Keratinocyte (primary cell): Measurements from ENCODE around the gene CACNA1I. TPM values are rescaled to one million over a fixed set of nuclear protein-coding genes. Genes with fewer than 3 reads are reported as not detected.

ENCODE experiments used
- DNase-seq: peaks from one replicate; pipeline ENCODE4 v3.0.0-alpha.2; 2011; ENCODE audit warnings: low read depth, missing footprints, low spot score
- FAIRE-seq: peaks from 2 replicates; lab custom pipeline; 2011; peaks lifted over from hg19 to GRCh38; lab: Jason Lieb, UNC
- H2AFZ ChIP-seq: 2 replicates; pipeline ENCODE4 v1.6.0; 2012; ENCODE audit warnings: low read length, control low read depth, inconsistent platforms; ENCODE audit not compliant: control insufficient read depth
- H3K27ac ChIP-seq: 2 replicates; pipeline ENCODE4 v1.5.1; 2011; ENCODE audit warnings: low read length; ENCODE audit not compliant: control insufficient read depth, insufficient read depth
- H3K27me3 ChIP-seq: 3 replicates; pipeline ENCODE4 v1.6.0; 2011; ENCODE audit warnings: low read length; ENCODE audit not compliant: control insufficient read depth, insufficient read depth; ENCODE audit errors: extremely low read depth
- H3K36me3 ChIP-seq, 2 experiments: 2 replicates in 1 of 2; 3 replicates in 1 of 2; pipeline ENCODE4 v1.5.1; 2011; ENCODE audit warnings: low read length in 2 of 2, mild to moderate bottlenecking in 1 of 2; ENCODE audit not compliant: control insufficient read depth in 2 of 2, insufficient read depth in 2 of 2; ENCODE audit errors: extremely low read depth in 1 of 2
- H3K4me1 ChIP-seq: 3 replicates; pipeline ENCODE4 v1.5.1; 2011; ENCODE audit warnings: low read length; ENCODE audit not compliant: control insufficient read depth, insufficient read depth; ENCODE audit errors: extremely low read depth
- H3K4me2 ChIP-seq: 3 replicates; pipeline ENCODE4 v1.6.0; 2011; ENCODE audit warnings: low read depth, low read length; ENCODE audit not compliant: control insufficient read depth, insufficient read depth; ENCODE audit errors: extremely low read depth
- H3K4me3 ChIP-seq, 3 experiments: fragments of 200-600 bp in 1 of 3; sonication (generic) in 1 of 3; 2 replicates in 2 of 3; 3 replicates in 1 of 3; pipeline ENCODE4 v1.5.1; 2011 to 2016; ENCODE audit warnings: low read length in 3 of 3, mild to moderate bottlenecking in 3 of 3, control low read depth in 2 of 3, inconsistent platforms in 1 of 3, low read depth in 1 of 3, mixed read lengths in 1 of 3, mixed run types in 1 of 3, moderate library complexity in 1 of 3; ENCODE audit not compliant: control insufficient read depth in 2 of 3, insufficient read depth in 2 of 3; ENCODE audit errors: extremely low read depth in 1 of 3
- H3K79me2 ChIP-seq: 2 replicates; pipeline ENCODE4 v1.6.0; 2012; ENCODE audit warnings: low read length; ENCODE audit not compliant: control insufficient read depth, insufficient read depth
- H3K9ac ChIP-seq: 3 replicates; pipeline ENCODE4 v1.6.0; 2011; ENCODE audit warnings: low read length; ENCODE audit not compliant: control insufficient read depth, insufficient read depth; ENCODE audit errors: extremely low read depth
- H3K9me1 ChIP-seq: 3 replicates; pipeline ENCODE4 v1.6.0; 2011; ENCODE audit warnings: low read length; ENCODE audit not compliant: control insufficient read depth, insufficient read depth; ENCODE audit errors: extremely low read depth
- H3K9me3 ChIP-seq: 2 replicates; pipeline ENCODE4 v1.5.1; 2012; ENCODE audit warnings: low read depth, low read length; ENCODE audit not compliant: control insufficient read depth
- H4K20me1 ChIP-seq: 3 replicates; pipeline ENCODE4 v1.6.0; 2011; ENCODE audit warnings: low read length; ENCODE audit not compliant: control insufficient read depth, insufficient read depth; ENCODE audit errors: extremely low read depth
- EZH2 ChIP-seq: IDR thresholded peaks from one replicate; pipeline ENCODE4 v1.6.1; 2012; ENCODE audit warnings: inconsistent platforms, mild to moderate bottlenecking, low read length, moderate library complexity
- dilution Hi-C: fragments of 300-500 bp; cut with MboI; formaldehyde crosslinking; loops from one replicate; pipeline ENCODE4 v1.7.0; 2020; ENCODE audit warnings: low sequenced_read_pairs; ENCODE audit not compliant: extremely low pct_ligation_motif_present
- polyA plus RNA-seq, 5 experiments: library from polyadenylated mRNA; depleted of rRNA in 3 of 5; stranded (reverse) in 3 of 5; stranded (forward) in 1 of 5; unstranded in 1 of 5; fragments of >200 nt; gene quantifications; 1 replicate in 1 of 5; 2 replicates in 3 of 5; 3 replicates in 1 of 5; pipeline versions ENCODE4 v1.2.1 to v1.2.3, GENCODE V29; 2011 to 2012; ENCODE audit warnings: missing spikeins in 2 of 5, low read depth in 1 of 5, low replicate concordance in 1 of 5
- TF ChIP-seq, protein P1 (sequence below), 3 experiments: IDR thresholded peaks in 1 of 3; conservative IDR thresholded peaks in 1 of 3; optimal IDR thresholded peaks in 1 of 3; 2 replicates in 2 of 3; 3 replicates in 1 of 3; pipeline versions ENCODE3 to v1.5.1; 2011; ENCODE audit warnings: low read length in 3 of 3, mild to moderate bottlenecking in 3 of 3, moderate library complexity in 2 of 3, control low read depth in 1 of 3, inconsistent platforms in 1 of 3; ENCODE audit not compliant: insufficient read depth in 2 of 3; ENCODE audit errors: extremely low read depth in 1 of 3

Gene CACNA1I
- polyA plus RNA-seq, 1 donor (not counting 4 experiments of a cell fraction or from before 2014, with no cell fraction given): not detected

DNA sequence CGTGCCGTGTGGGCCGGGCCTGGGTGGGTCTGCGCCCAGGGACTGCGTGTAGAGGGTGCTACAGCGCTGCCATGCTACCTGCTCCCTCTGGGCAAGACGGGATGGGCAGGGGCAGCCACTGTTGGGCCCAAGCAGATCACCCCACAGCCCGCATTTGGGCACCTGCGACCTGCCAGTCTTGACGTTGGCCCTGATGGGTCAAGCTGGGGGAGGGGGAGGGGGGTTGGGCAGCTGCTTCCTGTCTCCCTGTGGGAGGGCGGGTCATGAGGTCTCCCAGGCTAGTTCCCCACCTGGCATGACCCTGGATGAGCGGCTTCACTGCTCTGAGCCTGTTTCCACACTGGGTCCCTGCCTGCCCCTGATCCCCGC lies 35.2 kb upstream of the CACNA1I start:
- H3K27ac ChIP-seq: no peak overlapping the region
- H4K20me1 ChIP-seq: no peaks in the 10 kb centered on the region
- dilution Hi-C loops: no loop called here
- no peak overlapping the region for H3K9ac ChIP-seq
- no peak overlapping the region for H3K4me3 ChIP-seq
- H3K27me3 ChIP-seq: no peaks in the 10 kb centered on the region
- DNase-seq (no peak), FAIRE-seq (no peak)
- H2AFZ ChIP-seq: no peak overlapping the region
- peaks cover 20% of the 10 kb centered on the region for H3K79me2 ChIP-seq
- H3K4me1 ChIP-seq: peaks cover 20% of the 10 kb centered on the region
- no peaks in the 10 kb centered on the region for H3K9me1 ChIP-seq
- TF ChIP-seq EZH2: no peak
- TF ChIP-seq, protein P1, sequence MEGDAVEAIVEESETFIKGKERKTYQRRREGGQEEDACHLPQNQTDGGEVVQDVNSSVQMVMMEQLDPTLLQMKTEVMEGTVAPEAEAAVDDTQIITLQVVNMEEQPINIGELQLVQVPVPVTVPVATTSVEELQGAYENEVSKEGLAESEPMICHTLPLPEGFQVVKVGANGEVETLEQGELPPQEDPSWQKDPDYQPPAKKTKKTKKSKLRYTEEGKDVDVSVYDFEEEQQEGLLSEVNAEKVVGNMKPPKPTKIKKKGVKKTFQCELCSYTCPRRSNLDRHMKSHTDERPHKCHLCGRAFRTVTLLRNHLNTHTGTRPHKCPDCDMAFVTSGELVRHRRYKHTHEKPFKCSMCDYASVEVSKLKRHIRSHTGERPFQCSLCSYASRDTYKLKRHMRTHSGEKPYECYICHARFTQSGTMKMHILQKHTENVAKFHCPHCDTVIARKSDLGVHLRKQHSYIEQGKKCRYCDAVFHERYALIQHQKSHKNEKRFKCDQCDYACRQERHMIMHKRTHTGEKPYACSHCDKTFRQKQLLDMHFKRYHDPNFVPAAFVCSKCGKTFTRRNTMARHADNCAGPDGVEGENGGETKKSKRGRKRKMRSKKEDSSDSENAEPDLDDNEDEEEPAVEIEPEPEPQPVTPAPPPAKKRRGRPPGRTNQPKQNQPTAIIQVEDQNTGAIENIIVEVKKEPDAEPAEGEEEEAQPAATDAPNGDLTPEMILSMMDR (optimal IDR thresholded peaks at IDR 0.05 in 1 of 3, IDR thresholded peaks at IDR 0.05 in 1 of 3, conservative IDR thresholded peaks at IDR 0.05 in 1 of 3; ENCODE audit: extremely low read depth in 1 of 3, insufficient read depth in 2 of 3, low read length in 3 of 3): no peak
- no peak overlapping the region for H3K4me2 ChIP-seq
- H3K9me3 ChIP-seq: no peaks in the 10 kb centered on the region
- peaks cover under 1 to 3% of the 10 kb centered on the region in 2 experiments for H3K36me3 ChIP-seq

DNA sequence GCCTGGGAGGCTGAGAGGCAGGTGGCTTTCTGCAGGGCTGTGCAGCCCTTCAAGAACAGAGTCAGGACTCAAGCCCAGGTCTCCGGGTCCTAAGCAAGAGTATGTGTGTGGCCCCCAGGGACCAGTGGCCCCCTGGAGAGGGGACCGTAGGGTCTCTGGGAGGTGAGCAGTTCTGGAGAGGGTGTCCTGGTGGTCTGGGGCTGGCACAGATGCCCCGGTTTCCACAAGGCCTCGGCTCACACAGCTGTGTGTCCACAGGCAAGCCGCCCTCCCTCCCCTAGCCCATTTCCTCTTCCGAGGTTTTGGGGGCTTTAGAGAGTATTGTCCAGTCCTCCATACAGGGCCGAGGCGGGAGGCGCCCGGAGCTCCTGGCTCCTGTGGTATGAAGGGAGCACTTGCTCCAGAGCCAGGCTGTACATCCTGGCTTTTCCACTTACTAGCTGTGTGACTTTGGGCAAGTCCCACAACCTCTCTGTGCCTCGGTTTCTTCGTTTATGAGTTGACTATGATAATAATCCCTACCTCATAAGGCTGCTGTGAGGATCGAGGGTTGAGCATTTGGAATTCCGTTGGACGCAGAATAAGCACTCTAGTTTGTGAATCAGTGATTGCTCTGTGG lies 34.6 kb upstream of the CACNA1I start:
- Histone ChIP-seq H2AFZ (no peak overlapping the region), H3K9me1 (no peaks in the 10 kb centered on the region), H3K4me2 (no peak overlapping the region), H3K4me1 (peaks cover 18% of the 10 kb centered on the region), H3K9ac (no peak overlapping the region), H3K9me3 (no peaks in the 10 kb centered on the region), H3K4me3 (no peak overlapping the region), H4K20me1 (no peaks in the 10 kb centered on the region), H3K27ac (no peak overlapping the region), H3K79me2 (peaks cover 15% of the 10 kb centered on the region), H3K36me3 (peaks cover 0 to 1% of the 10 kb centered on the region in 2 experiments), H3K27me3 (no peaks in the 10 kb centered on the region)
- DNase-seq: no peak
- FAIRE-seq: no peak
- dilution Hi-C loops: no loop called here
- TF ChIP-seq, protein P1 (optimal IDR thresholded peaks at IDR 0.05 in 1 of 3, IDR thresholded peaks at IDR 0.05 in 1 of 3, conservative IDR thresholded peaks at IDR 0.05 in 1 of 3; ENCODE audit: extremely low read depth in 1 of 3, insufficient read depth in 2 of 3, low read length in 3 of 3): no peak
- no peak for TF ChIP-seq EZH2
